Measurements from ENCODE around the gene MYO1E.

Gene MYO1E

GRCh38 chr15:59298225-59298853 lies 74.3 kb downstream of the MYO1E start:
- DNase-seq (ENCODE audit: low read depth) = no peak
- TF ChIP-seq CTCF (IDR thresholded peaks at IDR 0.05; ENCODE audit: low read length, missing control alignments) = no peak

GRCh38 chr15:59296181-59296617 lies 76.5 kb downstream of the MYO1E start:
- DNase-seq (ENCODE audit: low read depth) = peak; percentile 88
- TF ChIP-seq CTCF (IDR thresholded peaks at IDR 0.05; ENCODE audit: low read length, missing control alignments) = no peak
- no peak overlapping the region for H3K4me3 ChIP-seq (replicated peaks; ENCODE audit: low read depth, low read length)

More at GRCh38 chr15:59298225-59298853, 74.3 kb downstream of the MYO1E start:
- no peak overlapping the region for H3K4me3 ChIP-seq (replicated peaks; ENCODE audit: low read depth, low read length)

GRCh38 chr15:59295261-59296001 lies 77.2 kb downstream of the MYO1E start:
- peak; percentile 56 for DNase-seq (ENCODE audit: low read depth)
- TF ChIP-seq CTCF (IDR thresholded peaks at IDR 0.05; ENCODE audit: low read length, missing control alignments) = no peak
- no peak overlapping the region for H3K4me3 ChIP-seq (replicated peaks; ENCODE audit: low read depth, low read length)

GRCh38 chr15:59294574-59295260 lies 78.0 kb downstream of the MYO1E start:
- no peak overlapping the region for H3K4me3 ChIP-seq (replicated peaks; ENCODE audit: low read depth, low read length)
- TF ChIP-seq CTCF (IDR thresholded peaks at IDR 0.05; ENCODE audit: low read length, missing control alignments) = no peak
- DNase-seq (ENCODE audit: low read depth) = peak; percentile 83

- no peak for TF ChIP-seq CTCF (IDR thresholded peaks at IDR 0.05; ENCODE audit: low read length, missing control alignments)
- H3K4me3 ChIP-seq (replicated peaks; ENCODE audit: low read depth, low read length) = no peak overlapping the region
- DNase-seq (ENCODE audit: low read depth) = peak; percentile 84
Measured at GRCh38 chr15:59292442-59293151, 80.1 kb downstream of the MYO1E start.

- no peak overlapping the region for H3K4me3 ChIP-seq (replicated peaks; ENCODE audit: low read depth, low read length)
- TF ChIP-seq CTCF (IDR thresholded peaks at IDR 0.05; ENCODE audit: low read length, missing control alignments) = no peak
- DNase-seq (ENCODE audit: low read depth) = no peak
Measured at GRCh38 chr15:59291213-59291549, 81.5 kb downstream of the MYO1E start.
